LNCAP (cell line): ENCODE measurements around the gene LGALSL.

Experiments used
- TF ChIP-seq, protein P1 (sequence below): fragments of 450-650 bp; IDR thresholded peaks from 2 replicates; pipeline ENCODE4 v1.5.1; 2017; ENCODE audit warnings: mild to moderate bottlenecking

Gene LGALSL

GRCh38 chr2:64504774-64505720, 51.1 kb downstream of the LGALSL start:
- TF ChIP-seq, protein P1, sequence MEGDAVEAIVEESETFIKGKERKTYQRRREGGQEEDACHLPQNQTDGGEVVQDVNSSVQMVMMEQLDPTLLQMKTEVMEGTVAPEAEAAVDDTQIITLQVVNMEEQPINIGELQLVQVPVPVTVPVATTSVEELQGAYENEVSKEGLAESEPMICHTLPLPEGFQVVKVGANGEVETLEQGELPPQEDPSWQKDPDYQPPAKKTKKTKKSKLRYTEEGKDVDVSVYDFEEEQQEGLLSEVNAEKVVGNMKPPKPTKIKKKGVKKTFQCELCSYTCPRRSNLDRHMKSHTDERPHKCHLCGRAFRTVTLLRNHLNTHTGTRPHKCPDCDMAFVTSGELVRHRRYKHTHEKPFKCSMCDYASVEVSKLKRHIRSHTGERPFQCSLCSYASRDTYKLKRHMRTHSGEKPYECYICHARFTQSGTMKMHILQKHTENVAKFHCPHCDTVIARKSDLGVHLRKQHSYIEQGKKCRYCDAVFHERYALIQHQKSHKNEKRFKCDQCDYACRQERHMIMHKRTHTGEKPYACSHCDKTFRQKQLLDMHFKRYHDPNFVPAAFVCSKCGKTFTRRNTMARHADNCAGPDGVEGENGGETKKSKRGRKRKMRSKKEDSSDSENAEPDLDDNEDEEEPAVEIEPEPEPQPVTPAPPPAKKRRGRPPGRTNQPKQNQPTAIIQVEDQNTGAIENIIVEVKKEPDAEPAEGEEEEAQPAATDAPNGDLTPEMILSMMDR: no peak

DNA sequence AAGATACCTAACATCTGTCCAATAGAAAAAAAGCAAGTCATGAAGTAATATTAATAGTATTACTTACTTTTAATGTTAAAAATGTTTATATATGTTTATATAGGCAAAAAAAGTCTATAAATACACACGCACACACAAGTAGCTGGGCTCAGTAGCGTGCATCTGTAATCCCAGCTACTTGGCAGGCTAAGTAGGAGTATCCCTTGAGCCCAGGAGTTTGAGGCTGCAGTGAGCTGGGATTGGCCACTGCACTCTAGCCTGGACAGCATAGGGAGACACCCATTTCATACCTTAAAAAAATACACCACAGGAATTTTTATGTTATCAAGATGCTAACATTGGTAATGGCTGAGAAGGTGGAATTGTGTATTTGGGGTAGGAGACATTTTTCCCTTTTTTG, 52.7 kb downstream of the LGALSL start:
- TF ChIP-seq, protein P1: no peak
